Type B pancreatic cell (in vitro differentiated cells): Measurements from ENCODE around the gene IL17D. TPM values are rescaled to one million over a fixed set of nuclear protein-coding genes. Genes with fewer than 3 reads are reported as not detected.

Source experiments
- DNase-seq: peaks from one replicate; pipeline ENCODE4 v3.0.0; 2021; ENCODE audit warnings: mixed read lengths; ENCODE audit not compliant: unreplicated experiment; ENCODE audit errors: extremely low spot score
- H3K27ac Mint-ChIP-seq: 2 replicates; pipeline ENCODE4 v1.8.0; 2021; ENCODE audit warnings: mild to moderate bottlenecking, mixed read lengths
- H3K27me3 Mint-ChIP-seq: 2 replicates; pipeline ENCODE4 v1.8.0; 2021; ENCODE audit warnings: mixed read lengths
- H3K36me3 Mint-ChIP-seq: 2 replicates; pipeline ENCODE4 v1.8.0; 2021; ENCODE audit warnings: mixed read lengths
- H3K4me1 Mint-ChIP-seq: one replicate; pipeline ENCODE4 v1.8.0; 2021; ENCODE audit warnings: mixed read lengths; ENCODE audit not compliant: unreplicated experiment
- H3K4me3 Mint-ChIP-seq: 2 replicates; pipeline ENCODE4 v1.8.0; 2021; ENCODE audit warnings: mild to moderate bottlenecking, mixed read lengths
- H3K9me3 Mint-ChIP-seq: 2 replicates; pipeline ENCODE4 v1.8.0; 2021; ENCODE audit warnings: mixed read lengths
- total RNA-seq: library from RNA; stranded (reverse); gene quantifications from 2 replicates; pipeline ENCODE4 v1.2.1, GENCODE V29; 2021; ENCODE audit warnings: low replicate concordance
- TF ChIP-seq, protein P1 (sequence below): fragments of 200-600 bp; sonication (generic); conservative IDR thresholded peaks from 2 replicates; pipeline ENCODE4 v1.5.0; 2021; ENCODE audit warnings: antibody characterized with exemption, mild to moderate bottlenecking

The IL17D gene
- total RNA-seq, 1 donor from 2014 or later = 6.3 TPM

DNA sequence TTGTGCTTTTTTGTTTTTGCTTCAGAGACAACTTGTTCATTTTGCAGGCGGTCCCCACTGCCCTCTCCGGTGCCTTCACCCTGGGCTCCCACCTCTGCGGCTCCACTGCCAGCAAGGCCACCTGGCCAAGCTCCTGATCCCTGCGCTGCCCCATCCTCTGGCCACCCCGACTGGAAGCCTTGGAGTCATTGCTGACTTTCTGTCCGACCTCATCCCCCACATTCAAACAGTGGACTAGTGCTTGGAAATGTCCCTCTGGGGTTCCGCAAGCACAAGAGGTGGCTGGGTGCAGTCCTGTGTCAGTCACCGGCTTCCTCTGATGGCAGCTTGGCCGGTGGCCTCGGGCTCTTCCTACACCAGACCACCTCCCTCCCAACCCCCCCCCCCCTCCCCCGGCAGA lies 17.0 kb downstream of the IL17D start:
- H3K36me3 Mint-ChIP-seq = peaks cover 4% of the 10 kb centered on the region
- H3K27me3 Mint-ChIP-seq = peaks cover 16% of the 10 kb centered on the region
- H3K27ac Mint-ChIP-seq = no peak overlapping the region
- TF ChIP-seq, protein P1, sequence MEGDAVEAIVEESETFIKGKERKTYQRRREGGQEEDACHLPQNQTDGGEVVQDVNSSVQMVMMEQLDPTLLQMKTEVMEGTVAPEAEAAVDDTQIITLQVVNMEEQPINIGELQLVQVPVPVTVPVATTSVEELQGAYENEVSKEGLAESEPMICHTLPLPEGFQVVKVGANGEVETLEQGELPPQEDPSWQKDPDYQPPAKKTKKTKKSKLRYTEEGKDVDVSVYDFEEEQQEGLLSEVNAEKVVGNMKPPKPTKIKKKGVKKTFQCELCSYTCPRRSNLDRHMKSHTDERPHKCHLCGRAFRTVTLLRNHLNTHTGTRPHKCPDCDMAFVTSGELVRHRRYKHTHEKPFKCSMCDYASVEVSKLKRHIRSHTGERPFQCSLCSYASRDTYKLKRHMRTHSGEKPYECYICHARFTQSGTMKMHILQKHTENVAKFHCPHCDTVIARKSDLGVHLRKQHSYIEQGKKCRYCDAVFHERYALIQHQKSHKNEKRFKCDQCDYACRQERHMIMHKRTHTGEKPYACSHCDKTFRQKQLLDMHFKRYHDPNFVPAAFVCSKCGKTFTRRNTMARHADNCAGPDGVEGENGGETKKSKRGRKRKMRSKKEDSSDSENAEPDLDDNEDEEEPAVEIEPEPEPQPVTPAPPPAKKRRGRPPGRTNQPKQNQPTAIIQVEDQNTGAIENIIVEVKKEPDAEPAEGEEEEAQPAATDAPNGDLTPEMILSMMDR = no peak
- H3K4me3 Mint-ChIP-seq = no peak overlapping the region
- H3K9me3 Mint-ChIP-seq = no peaks in the 10 kb centered on the region
- H3K4me1 Mint-ChIP-seq = peaks cover 5% of the 10 kb centered on the region
- DNase-seq = no peak

DNA sequence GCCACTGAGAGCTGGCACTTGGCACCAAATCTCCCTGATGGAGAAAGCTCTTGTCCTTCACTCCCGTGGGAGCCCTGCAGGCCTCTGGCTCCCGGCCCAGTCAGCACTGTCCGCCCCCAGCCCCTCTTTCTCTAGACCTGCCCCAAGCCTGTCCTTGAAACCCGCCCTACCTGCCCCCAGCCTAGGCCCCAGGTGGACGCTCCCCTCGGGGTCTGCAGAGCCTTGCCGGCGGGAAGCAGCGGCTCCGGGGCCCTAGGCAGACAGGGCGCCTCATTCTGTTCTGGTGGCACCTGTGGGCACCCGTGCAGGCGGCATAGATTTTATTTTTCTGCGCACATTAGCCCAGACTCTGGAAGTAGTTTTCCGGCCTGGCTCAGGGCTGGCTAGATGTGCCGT lies 17.6 kb downstream of the IL17D start:
- Mint-ChIP-seq H3K27me3 (peaks cover 16% of the 10 kb centered on the region), H3K36me3 (peaks cover 4% of the 10 kb centered on the region), H3K4me1 (peaks cover 5% of the 10 kb centered on the region), H3K4me3 (peak overlapping the region; percentile 65), H3K9me3 (no peaks in the 10 kb centered on the region), H3K27ac (no peak overlapping the region)
- TF ChIP-seq, protein P1 = no peak
- DNase-seq = no peak

DNA sequence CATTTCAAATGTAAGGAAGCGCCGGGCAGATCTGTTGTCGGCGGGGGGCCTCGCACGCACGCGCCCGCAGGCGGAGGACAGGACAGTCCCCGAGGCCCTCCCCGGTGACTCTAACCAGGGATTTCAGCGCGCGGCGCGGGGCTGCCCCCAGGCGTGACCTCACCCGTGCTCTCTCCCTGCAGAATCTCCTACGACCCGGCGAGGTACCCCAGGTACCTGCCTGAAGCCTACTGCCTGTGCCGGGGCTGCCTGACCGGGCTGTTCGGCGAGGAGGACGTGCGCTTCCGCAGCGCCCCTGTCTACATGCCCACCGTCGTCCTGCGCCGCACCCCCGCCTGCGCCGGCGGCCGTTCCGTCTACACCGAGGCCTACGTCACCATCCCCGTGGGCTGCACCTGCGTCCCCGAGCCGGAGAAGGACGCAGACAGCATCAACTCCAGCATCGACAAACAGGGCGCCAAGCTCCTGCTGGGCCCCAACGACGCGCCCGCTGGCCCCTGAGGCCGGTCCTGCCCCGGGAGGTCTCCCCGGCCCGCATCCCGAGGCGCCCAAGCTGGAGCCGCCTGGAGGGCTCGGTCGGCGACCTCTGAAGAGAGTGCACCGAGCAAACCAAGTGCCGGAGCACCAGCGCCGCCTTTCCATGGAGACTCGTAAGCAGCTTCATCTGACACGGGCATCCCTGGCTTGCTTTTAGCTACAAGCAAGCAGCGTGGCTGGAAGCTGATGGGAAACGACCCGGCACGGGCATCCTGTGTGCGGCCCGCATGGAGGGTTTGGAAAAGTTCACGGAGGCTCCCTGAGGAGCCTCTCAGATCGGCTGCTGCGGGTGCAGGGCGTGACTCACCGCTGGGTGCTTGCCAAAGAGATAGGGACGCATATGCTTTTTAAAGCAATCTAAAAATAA lies 18.2 kb downstream of the IL17D start:
- Mint-ChIP-seq H3K4me3 (peak overlapping the region; percentile 65), H3K4me1 (peaks cover 9% of the 10 kb centered on the region), H3K27ac (no peak overlapping the region), H3K9me3 (no peaks in the 10 kb centered on the region), H3K27me3 (peaks cover 16% of the 10 kb centered on the region), H3K36me3 (peaks cover 4% of the 10 kb centered on the region)
- TF ChIP-seq, protein P1 = no peak
- DNase-seq = no peak

GRCh38 chr13:20727856-20728255 lies 24.4 kb downstream of the IL17D start:
- Mint-ChIP-seq H3K9me3 (no peaks in the 10 kb centered on the region), H3K36me3 (peaks cover 15% of the 10 kb centered on the region), H3K27me3 (peaks cover 4% of the 10 kb centered on the region), H3K4me1 (peaks cover 14% of the 10 kb centered on the region), H3K4me3 (no peak overlapping the region), H3K27ac (no peak overlapping the region)
- DNase-seq = no peak
- TF ChIP-seq, protein P1 = no peak

GRCh38 chr13:20728579-20729311 lies 25.2 kb downstream of the IL17D start:
- TF ChIP-seq, protein P1 = no peak
- Mint-ChIP-seq H3K4me1 (peaks cover 14% of the 10 kb centered on the region), H3K4me3 (no peak overlapping the region), H3K36me3 (peaks cover 13% of the 10 kb centered on the region), H3K27me3 (no peaks in the 10 kb centered on the region), H3K27ac (no peak overlapping the region), H3K9me3 (no peaks in the 10 kb centered on the region)
- DNase-seq = no peak
